GM19328 (cell line): ENCODE measurements around the gene GRK1.

ENCODE experiments used
- ATAC-seq: cut with Tn5 transposase; IDR thresholded peaks from one replicate; pipeline ENCODE4 v1.9.1; 2021; ENCODE audit warnings: mild to moderate bottlenecking, moderate library complexity; ENCODE audit not compliant: unreplicated experiment

Gene GRK1

DNA sequence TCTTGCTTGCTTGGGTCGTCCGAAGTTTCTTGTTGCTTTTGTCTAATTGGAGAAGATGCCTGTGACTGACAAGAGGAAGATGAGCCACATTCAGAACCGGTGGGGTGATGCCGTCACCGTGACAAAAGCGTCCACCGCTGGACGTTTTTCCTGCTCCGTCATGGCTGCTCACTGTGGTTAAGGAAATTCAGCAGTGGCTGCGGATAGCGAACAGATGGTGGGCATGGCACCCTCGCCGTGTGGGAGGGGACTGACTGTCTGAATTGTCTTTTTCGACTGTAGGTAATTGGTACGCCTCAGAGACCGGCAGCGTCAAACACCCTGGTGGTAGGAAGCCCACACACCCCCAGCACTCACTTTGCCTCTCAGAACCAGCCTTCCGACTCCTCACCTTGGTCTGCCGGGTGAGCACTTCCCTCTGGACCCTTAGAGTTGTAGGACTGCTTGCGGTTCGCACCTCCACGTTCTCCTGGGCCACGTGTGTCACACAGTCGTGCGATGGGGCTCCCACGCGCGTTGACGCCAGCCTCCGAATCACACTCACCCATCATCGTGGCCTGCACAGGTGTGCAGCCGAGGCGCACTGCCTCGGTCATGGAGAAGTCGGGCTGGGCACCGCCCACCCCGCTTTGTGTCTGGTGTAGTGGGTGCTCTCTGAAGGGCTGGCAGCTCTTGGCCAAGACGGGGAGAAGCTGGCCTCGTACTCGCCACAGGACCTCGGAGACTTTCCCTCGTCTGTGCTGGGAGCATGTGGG lies 35.5 kb upstream of the GRK1 start:
- no peak for ATAC-seq

DNA sequence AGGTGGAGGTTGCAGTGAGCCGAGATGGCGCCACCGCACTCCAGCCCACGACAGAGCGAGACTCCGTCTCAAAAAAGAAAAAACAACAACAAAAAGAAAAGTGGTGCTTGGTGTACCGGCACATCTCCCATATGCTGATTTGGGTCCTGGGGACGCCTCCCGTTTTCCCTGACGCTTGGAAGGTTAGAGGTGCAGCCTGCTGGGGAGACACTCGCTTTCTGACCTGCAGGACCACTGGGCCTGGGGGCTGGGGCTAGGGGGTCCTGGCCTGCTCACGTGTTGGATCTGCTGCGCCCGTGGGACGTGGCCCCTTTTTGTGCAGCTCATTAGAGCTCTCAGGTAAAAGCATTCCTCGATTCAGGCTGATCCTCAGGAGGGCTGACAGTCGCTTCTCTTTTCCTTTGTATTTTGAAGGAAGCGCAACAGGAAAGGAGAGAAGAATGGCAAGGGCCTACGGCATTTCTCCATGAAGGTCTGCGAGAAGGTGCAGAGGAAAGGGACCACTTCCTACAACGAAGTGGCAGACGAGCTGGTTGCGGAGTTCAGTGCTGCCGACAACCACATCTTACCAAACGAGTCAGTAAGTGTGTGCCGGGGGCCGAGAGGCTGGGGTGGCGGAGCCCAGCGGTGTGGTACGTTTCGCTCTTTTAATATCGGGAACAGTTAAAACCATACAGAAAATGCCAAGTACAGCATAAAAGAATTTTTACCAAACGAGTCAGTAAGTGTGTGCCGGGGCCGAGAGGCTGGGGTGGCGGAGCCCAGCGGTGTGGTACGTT lies 34.1 kb upstream of the GRK1 start:
- ATAC-seq, result no peak

DNA sequence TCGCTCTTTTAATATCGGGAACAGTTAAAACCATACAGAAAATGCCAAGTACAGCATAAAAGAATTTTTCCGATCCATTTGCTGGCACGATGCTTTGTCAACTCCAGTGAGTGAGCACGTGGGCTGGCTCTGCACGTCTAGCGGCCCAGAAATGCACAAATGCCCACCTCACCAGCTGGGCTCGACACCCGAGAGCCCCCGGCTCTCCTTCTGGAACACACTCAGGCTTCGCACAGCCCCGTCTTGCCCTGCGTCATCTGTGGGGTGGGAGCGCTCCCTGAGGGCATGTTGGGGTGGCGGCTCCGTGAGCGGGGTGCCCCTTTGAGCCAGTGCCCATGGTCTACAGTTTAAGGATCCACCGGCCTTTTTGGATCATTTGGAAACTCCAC lies 33.5 kb upstream of the GRK1 start:
- ATAC-seq, result no peak

DNA sequence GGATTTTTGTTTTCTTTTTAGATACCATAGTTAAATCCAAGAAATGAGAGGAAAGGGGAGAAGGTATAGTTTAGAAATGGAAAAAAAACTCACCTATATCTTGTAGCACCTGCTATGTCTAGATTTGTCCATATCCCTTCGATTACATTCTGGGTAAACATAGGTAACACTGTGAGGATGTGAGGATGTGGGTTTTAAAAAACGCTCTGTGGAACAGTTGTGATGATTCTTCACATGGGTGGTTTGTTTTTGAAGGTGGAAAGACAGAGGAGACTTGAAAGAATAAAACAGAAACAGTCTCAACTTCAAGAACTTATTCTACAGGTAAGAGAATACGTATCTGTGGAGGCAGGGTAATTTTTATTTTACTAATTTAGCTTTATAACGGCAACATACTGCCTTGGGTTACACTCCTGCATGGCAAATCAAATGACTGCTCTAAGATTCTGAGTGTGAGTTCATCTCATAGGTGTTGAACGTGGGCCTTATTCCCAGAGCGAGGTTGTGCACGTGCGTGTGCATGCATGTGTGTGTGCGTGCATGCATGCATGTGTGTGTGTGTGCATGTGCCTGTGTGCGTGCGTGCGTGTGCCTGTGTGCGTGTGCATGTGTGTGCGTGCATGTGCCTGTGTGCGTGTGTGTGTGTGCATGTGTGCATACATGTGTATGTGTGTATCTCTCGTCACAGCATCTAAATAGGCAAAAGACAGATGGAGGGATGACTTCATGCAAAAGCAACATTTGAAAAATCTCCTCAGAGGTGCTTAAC lies 32.6 kb upstream of the GRK1 start:
- no peak for ATAC-seq

DNA sequence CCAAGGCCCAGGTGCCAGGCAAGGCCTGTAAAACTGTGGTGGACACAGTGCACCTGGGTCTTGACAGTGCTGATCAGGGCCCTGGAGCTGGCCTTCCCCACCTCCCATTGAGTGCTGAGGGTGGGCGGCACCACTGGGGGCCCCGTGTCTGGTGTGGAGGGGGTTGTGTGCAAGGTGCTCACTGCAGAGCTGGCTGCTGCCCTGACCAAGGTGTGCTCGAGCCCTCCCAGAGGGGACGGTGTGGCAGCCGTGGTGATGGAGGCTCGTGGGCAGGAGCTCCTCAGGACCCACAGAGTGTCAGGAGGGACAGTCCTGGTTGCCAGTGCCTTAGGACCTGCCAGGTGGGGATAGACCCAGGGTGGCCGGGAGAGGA lies 32.0 kb upstream of the GRK1 start:
- ATAC-seq, result no peak

- no peak for ATAC-seq
Observed at GRCh38 chr13:113635709-113636108, 31.3 kb upstream of the GRK1 start.

DNA sequence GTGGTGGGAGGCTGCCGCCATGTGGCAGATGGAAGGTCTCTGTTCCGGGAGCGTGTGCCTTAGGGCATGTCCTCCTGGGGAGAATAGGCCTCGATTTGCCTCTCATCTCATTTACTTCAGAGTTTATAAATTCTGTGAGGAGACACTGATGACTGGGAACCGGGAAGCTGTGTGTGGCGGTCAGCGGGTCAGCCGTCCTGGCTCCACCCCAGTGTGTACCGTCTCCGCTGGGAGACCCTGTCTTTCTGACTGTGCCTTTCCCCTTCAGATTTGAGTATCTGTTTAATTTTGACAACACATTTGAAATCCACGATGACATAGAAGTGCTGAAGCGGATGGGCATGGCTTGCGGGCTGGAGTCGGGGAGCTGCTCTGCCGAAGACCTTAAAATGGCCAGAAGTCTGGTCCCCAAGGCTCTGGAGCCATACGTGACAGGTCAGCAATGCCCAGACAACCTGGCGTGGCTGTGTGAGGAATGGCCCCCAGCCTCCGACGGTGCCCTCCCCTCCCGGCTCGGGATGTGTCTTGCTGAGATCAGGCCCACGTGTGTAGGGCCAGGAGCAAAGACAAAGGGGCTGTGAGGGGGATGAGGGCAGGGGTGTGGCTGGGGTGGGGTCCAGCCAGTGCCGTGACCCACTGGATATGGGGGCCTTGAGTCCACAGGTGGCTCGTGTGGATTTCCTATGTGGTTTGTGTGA lies 30.6 kb upstream of the GRK1 start:
- ATAC-seq, result no peak

DNA sequence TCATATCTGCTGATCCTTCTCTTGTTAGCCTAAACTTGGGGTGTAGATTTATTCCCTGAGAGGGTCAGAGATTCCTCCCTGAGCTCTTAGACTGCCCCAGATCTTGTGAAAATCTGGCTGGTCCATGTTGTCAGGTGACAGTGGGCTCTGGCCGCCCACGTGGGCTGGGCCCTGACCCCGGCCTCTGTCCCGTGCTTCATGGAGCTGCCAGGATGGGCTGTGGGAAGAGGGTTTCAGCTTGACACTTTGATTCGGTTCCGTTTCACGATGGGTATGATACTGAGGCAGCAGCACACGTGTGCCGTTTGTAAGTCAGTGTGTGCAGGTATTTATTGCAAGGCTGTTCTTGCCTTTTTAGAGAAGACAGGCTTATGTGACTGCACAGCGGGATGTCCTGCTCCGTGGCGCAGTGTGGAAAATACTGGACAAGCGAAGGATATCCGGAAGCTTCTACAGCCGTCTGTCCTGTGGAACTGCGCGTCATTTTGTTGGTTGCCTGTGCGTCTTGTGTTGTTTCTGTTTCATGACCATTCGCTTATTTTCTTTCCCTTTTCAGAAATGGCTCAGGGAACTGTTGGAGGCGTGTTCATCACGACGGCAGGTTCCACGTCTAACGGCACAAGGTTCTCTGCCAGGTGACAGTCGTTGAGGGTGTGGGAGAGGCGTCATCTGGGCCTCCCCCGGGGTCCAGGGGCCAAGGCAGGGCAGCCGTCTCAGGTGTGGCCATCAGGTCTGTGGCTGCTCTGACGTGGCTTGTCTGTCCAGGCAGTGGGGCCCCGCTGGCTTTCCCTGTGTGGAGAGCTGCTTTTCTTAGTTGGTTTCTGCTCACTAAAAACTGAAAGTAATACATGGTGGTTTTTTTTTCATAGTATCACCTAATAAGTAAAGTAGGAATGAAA lies 29.5 kb upstream of the GRK1 start:
- no peak for ATAC-seq

DNA sequence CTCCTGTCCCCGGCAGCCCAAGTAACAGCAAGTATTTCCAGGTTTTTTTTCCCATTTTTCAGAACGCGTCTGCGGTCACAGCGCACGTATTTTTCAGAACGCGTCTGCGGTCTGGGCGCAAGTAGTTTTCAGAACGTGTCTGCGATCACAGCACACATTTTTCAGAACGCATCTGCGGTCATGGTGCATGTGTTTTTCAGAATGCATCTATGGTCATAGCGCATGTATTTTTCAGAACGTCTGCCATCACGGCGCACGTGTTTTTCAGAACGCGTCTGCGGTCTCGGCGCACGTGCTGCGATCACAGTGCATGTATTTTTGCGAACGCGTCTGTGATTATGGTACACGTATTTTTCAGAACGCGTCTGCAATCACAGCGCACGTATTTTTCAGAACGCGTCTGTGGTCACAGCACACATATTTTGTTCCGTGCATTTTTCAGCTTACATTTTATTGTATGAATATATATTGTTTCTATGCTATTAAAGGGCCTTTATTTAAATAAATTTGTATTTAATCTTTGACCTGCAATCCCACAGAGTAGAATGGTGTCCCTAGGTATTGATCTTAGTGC lies 28.8 kb upstream of the GRK1 start:
- no peak for ATAC-seq

GRCh38 chr13:113638806-113639205 lies 28.2 kb upstream of the GRK1 start:
- no peak for ATAC-seq

GRCh38 chr13:113639616-113640262 lies 27.3 kb upstream of the GRK1 start:
- no peak for ATAC-seq

GRCh38 chr13:113641426-113641825 lies 25.6 kb upstream of the GRK1 start:
- no peak for ATAC-seq

DNA sequence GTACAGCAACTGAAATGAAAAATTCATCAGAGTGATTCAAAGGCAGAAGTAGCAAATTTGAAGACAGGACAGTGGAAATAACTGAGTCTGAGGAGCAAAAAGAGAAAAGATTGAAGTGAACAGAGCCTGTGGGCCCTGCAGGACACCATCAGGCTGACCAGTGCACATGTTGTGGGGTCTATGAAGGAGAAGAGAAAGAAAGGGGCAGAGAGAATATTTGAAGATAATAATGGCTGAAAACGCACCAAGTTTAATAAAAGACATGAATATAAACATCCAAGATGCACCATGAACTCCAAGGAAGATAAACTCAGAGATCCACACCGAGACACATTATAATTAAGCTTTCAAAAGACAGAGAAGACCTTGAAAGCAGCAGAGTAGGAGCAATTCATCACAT lies 24.5 kb upstream of the GRK1 start:
- no peak for ATAC-seq

DNA sequence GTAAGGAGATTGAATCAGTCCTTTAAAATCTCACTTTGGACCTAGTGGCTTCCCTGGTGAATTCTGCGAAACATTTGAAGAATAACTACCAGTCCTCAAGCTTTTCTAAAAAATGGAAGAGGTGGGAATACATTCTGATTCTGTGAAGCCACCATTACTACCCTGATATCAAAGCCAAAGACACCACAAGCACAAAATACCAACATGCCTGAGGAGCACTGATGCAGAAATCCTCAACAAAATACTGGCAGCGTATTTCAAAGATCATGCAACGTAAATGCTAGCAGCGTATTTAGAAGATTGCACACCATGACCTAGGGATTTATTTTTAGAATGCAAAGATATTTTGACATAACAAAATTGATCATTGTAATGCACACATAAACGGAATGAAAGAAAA lies 23.4 kb upstream of the GRK1 start:
- ATAC-seq, result no peak

DNA sequence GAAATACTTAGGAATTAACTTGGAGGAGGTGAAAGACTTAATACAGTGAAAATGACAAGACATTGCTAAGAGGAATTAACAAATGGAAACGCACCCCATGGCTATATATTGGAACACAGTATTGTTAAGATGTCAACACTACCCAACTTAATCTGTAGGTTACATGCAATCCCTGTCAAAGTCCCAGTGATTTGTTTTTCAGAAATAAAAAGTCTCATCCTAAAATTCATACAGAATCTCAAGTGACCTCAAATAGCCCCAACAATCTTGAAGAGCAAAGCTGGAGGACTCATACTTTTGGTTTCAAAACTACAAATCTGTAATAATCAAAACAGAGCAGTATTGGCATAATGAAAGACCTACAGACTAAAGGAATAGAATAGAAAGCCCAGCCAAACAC lies 22.2 kb upstream of the GRK1 start:
- ATAC-seq, result no peak

DNA sequence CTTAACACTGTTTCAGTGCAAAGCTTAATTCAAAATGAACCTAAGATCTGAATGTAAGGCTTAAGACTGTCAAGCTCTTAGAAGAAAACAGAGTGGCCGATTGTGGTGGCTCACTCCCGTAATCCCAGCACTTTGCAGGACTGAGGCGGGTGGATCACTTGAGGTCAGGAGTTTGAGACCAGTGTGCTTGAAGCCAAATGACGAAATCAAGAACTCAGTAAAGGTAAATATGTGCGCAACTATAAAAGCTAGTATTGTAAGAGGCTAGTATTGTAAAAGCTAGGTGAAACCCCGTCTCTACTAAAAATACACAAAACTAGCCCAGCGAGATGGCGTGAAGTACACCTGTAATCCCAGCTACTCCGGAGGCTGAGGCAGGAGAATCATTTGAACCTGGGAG lies 21.7 kb upstream of the GRK1 start:
- ATAC-seq, result no peak

DNA sequence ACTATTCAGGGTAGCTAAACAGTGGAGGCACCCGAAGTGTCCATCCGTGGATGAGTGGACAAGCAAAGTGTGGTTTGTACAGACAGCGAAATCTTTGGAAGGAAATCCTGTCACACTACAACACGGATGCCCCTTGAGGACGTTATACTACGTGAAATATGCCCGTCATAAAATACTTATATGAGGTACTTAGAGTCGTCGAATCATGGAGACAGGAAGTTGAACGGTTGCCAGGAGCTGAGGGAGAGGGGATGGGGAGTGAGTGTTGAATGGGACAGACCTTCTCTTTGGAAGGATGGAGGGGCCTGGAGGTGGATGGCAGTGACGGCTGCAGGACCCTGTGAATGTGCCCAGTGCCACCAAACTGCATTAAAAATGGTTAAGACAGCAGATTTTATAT lies 20.6 kb upstream of the GRK1 start:
- ATAC-seq, result no peak

DNA sequence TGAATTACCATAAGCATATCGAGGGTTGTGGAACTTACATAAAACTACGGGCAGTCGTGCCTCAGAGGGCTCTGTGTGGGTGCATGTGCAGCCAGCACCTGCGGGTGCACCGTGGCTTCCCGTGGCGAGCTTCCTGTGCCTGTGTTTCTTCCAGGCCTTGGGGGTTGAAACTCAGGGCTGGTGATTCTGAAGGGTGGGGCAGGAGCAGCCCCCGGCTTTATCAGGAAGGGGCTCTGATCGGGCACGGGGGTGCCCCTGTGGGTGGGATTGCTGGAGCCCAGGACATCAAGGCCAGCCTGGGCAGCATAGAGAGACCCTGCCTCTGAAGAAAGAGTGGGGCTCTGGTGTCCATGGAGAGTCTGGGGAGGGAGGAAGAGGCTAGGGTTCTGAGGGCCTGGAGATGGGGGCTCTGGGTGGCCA lies 20.1 kb upstream of the GRK1 start:
- no peak for ATAC-seq
